Activated naive CD4-positive, alpha-beta T cell treated with anti-CD3 and anti-CD28 coated beads for 36 hours (primary cell): ENCODE measurements around the gene MICU1. TPM values are rescaled to one million over a fixed set of nuclear protein-coding genes. Genes with fewer than 3 reads are reported as not detected.
"Not testable (repeated sequence)": the region's sequence is repeated elsewhere in the genome, so short reads cannot be mapped to it uniquely, and the experiment has no call there.

Experiments
- CTCF ChIA-PET: fragments of 350-600 bp; sonication (Branson Sonifier 250); formaldehyde crosslinking; loops from one replicate; lab custom pipeline; 2021; ENCODE audit warnings: antibody characterized with exemption; lab: Charles Lee
- DNase-seq: peaks from one replicate; pipeline ENCODE4 v3.0.0-alpha.2; 2020
- H3K27ac Mint-ChIP-seq: one replicate; pipeline ENCODE4 v1.8.0; 2021; ENCODE audit warnings: mild to moderate bottlenecking, mixed read lengths
- H3K27me3 Mint-ChIP-seq: one replicate; pipeline ENCODE4 v1.8.0; 2021; ENCODE audit warnings: low read depth, mixed read lengths
- H3K36me3 Mint-ChIP-seq: one replicate; pipeline ENCODE4 v1.8.0; 2021; ENCODE audit warnings: low read depth, mixed read lengths
- H3K4me1 Mint-ChIP-seq: one replicate; pipeline ENCODE4 v1.8.0; 2021; ENCODE audit warnings: low read depth, mixed read lengths
- H3K4me3 Mint-ChIP-seq: one replicate; pipeline ENCODE4 v1.8.0; 2021; ENCODE audit warnings: mild to moderate bottlenecking, moderate library complexity, mixed read lengths
- H3K9me3 Mint-ChIP-seq: one replicate; pipeline ENCODE4 v1.8.0; 2021; ENCODE audit warnings: mixed read lengths
- intact Hi-C: fragments of 100-400 bp; cut with micrococcal nuclease; formaldehyde crosslinking; loops from one replicate; pipeline ENCODE4 v1.15.1; 2023
- total RNA-seq, 2 experiments: library from RNA; stranded (reverse); gene quantifications; one replicate each; pipeline ENCODE4 v1.2.3, GENCODE V29; 2021

MICU1 gene
- total RNA-seq, 2 experiments from 2014 or later = 40.0 to 41.9 TPM

GRCh38 chr10:72460284-72460876 is 165.5 kb downstream of the MICU1 start:
- Mint-ChIP-seq H3K27me3 (no peaks in the 10 kb centered on the region), H3K9me3 (no peaks in the 10 kb centered on the region), H3K27ac (no peak overlapping the region), H3K36me3 (no peaks in the 10 kb centered on the region), H3K4me1 (no peaks in the 10 kb centered on the region), H3K4me3 (no peak overlapping the region)
- CTCF ChIA-PET = no interaction called here
- no peak for DNase-seq
- intact Hi-C loops = no loop called here

GRCh38 chr10:72459301-72459700 is 166.6 kb downstream of the MICU1 start:
- Mint-ChIP-seq H3K4me1 (no peaks in the 10 kb centered on the region), H3K27me3 (no peaks in the 10 kb centered on the region), H3K4me3 (no peak overlapping the region), H3K36me3 (no peaks in the 10 kb centered on the region), H3K27ac (no peak overlapping the region), H3K9me3 (no peaks in the 10 kb centered on the region)
- intact Hi-C loops = no loop called here
- no peak for DNase-seq
- CTCF ChIA-PET = no interaction called here

- intact Hi-C loops = no loop called here
- DNase-seq = no peak
- Mint-ChIP-seq H3K27ac (no peak overlapping the region), H3K36me3 (no peaks in the 10 kb centered on the region), H3K9me3 (no peaks in the 10 kb centered on the region), H3K27me3 (no peaks in the 10 kb centered on the region), H3K4me1 (no peaks in the 10 kb centered on the region), H3K4me3 (no peak overlapping the region)
- CTCF ChIA-PET = no interaction called here
Measured at GRCh38 chr10:72455889-72456595, 169.8 kb downstream of the MICU1 start.

GRCh38 chr10:72449941-72450441 is 175.9 kb downstream of the MICU1 start:
- H3K9me3 Mint-ChIP-seq = no peaks in the 10 kb centered on the region
- intact Hi-C loops = no loop called here
- H3K27ac Mint-ChIP-seq = no peak overlapping the region
- H3K27me3 Mint-ChIP-seq = no peaks in the 10 kb centered on the region
- peaks cover 3% of the 10 kb centered on the region for H3K36me3 Mint-ChIP-seq
- H3K4me1 Mint-ChIP-seq = no peaks in the 10 kb centered on the region
- CTCF ChIA-PET = no interaction called here
- no peak overlapping the region for H3K4me3 Mint-ChIP-seq
- no peak for DNase-seq

GRCh38 chr10:72445851-72446250 is 180.0 kb downstream of the MICU1 start:
- no peaks in the 10 kb centered on the region for H3K27me3 Mint-ChIP-seq
- H3K36me3 Mint-ChIP-seq = peaks cover 10% of the 10 kb centered on the region
- intact Hi-C loops = no loop called here
- no peak overlapping the region for H3K4me3 Mint-ChIP-seq
- H3K4me1 Mint-ChIP-seq = no peaks in the 10 kb centered on the region
- no peak overlapping the region for H3K27ac Mint-ChIP-seq
- no peak for DNase-seq
- CTCF ChIA-PET = no interaction called here
- H3K9me3 Mint-ChIP-seq = peaks cover 2% of the 10 kb centered on the region

GRCh38 chr10:72442969-72443368 is 182.9 kb downstream of the MICU1 start:
- intact Hi-C loops, DNase-seq, CTCF ChIA-PET, H3K4me3 Mint-ChIP-seq, H3K27me3 Mint-ChIP-seq, H3K27ac Mint-ChIP-seq, H3K4me1 Mint-ChIP-seq, H3K9me3 Mint-ChIP-seq: not testable (repeated sequence)
- H3K36me3 Mint-ChIP-seq = peaks cover 13% of the 10 kb centered on the region

- peaks cover 2% of the 10 kb centered on the region for H3K36me3 Mint-ChIP-seq
- no peaks in the 10 kb centered on the region for H3K4me1 Mint-ChIP-seq
- CTCF ChIA-PET = no interaction called here
- DNase-seq = no peak
- H3K27me3 Mint-ChIP-seq = no peaks in the 10 kb centered on the region
- intact Hi-C loops = no loop called here
- no peak overlapping the region for H3K4me3 Mint-ChIP-seq
- H3K9me3 Mint-ChIP-seq = no peaks in the 10 kb centered on the region
- no peak overlapping the region for H3K27ac Mint-ChIP-seq
Measured at GRCh38 chr10:72435570-72435969, 190.3 kb downstream of the MICU1 start.

GRCh38 chr10:72430936-72431335 is 194.9 kb downstream of the MICU1 start:
- CTCF ChIA-PET, H3K4me1 Mint-ChIP-seq, H3K36me3 Mint-ChIP-seq, H3K4me3 Mint-ChIP-seq, H3K27me3 Mint-ChIP-seq, intact Hi-C loops, DNase-seq, H3K9me3 Mint-ChIP-seq, H3K27ac Mint-ChIP-seq: not testable (repeated sequence)

GRCh38 chr10:72429931-72430330 is 195.9 kb downstream of the MICU1 start:
- Mint-ChIP-seq H3K9me3 (no peaks in the 10 kb centered on the region), H3K36me3 (peaks cover 1% of the 10 kb centered on the region), H3K27ac (no peak overlapping the region), H3K4me3 (no peak overlapping the region), H3K27me3 (no peaks in the 10 kb centered on the region), H3K4me1 (no peaks in the 10 kb centered on the region)
- CTCF ChIA-PET = no interaction called here
- no peak for DNase-seq
- intact Hi-C loops = no loop called here

GRCh38 chr10:72426986-72427385 is 198.9 kb downstream of the MICU1 start:
- DNase-seq = no peak
- H3K4me1 Mint-ChIP-seq = no peaks in the 10 kb centered on the region
- intact Hi-C loops = no loop called here
- CTCF ChIA-PET = no interaction called here
- H3K9me3 Mint-ChIP-seq = no peaks in the 10 kb centered on the region
- H3K36me3 Mint-ChIP-seq = peaks cover 11% of the 10 kb centered on the region
- no peak overlapping the region for H3K4me3 Mint-ChIP-seq
- H3K27ac Mint-ChIP-seq = no peak overlapping the region
- no peaks in the 10 kb centered on the region for H3K27me3 Mint-ChIP-seq

- CTCF ChIA-PET = interaction anchor here (0.6 kb wide), 1 partner anchor 160 kb away, joined by 3 read pairs; no protein-coding TSS in a partner anchor
- peaks cover 20% of the 10 kb centered on the region for H3K36me3 Mint-ChIP-seq
- DNase-seq = no peak
- no peaks in the 10 kb centered on the region for H3K27me3 Mint-ChIP-seq
- H3K27ac Mint-ChIP-seq = no peak overlapping the region
- no peaks in the 10 kb centered on the region for H3K9me3 Mint-ChIP-seq
- no peaks in the 10 kb centered on the region for H3K4me1 Mint-ChIP-seq
- H3K4me3 Mint-ChIP-seq = no peak overlapping the region
- intact Hi-C loops = no loop called here
Measured at GRCh38 chr10:72425133-72425532, 200.7 kb downstream of the MICU1 start.

GRCh38 chr10:72424561-72424960 is 201.3 kb downstream of the MICU1 start:
- Mint-ChIP-seq H3K27me3 (no peaks in the 10 kb centered on the region), H3K27ac (no peak overlapping the region), H3K36me3 (peaks cover 23% of the 10 kb centered on the region), H3K4me3 (no peak overlapping the region), H3K9me3 (no peaks in the 10 kb centered on the region), H3K4me1 (no peaks in the 10 kb centered on the region)
- intact Hi-C loops = no loop called here
- DNase-seq = no peak
- CTCF ChIA-PET = interaction anchor here (0.6 kb wide), 1 partner anchor 160 kb away, joined by 3 read pairs; no protein-coding TSS in a partner anchor

GRCh38 chr10:72423426-72423825 is 202.5 kb downstream of the MICU1 start:
- no peak for DNase-seq
- Mint-ChIP-seq H3K4me1 (no peaks in the 10 kb centered on the region), H3K4me3 (no peak overlapping the region), H3K9me3 (no peaks in the 10 kb centered on the region), H3K36me3 (peaks cover 23% of the 10 kb centered on the region), H3K27me3 (no peaks in the 10 kb centered on the region), H3K27ac (no peak overlapping the region)
- intact Hi-C loops = no loop called here
- CTCF ChIA-PET = interaction anchor here (0.7 kb wide), 1 partner anchor 239 kb away, joined by 3 read pairs; no protein-coding TSS in a partner anchor
